GM23338 (cell line): ENCODE results near the gene KCND2. TPM values are rescaled to one million over a fixed set of nuclear protein-coding genes. Genes with fewer than 3 reads are reported as not detected.

Experiments
- ATAC-seq: fragments of 200-7000 bp; cut with Tn5 transposase; 3 replicates; pipeline ENCODE4 v1.9.1; 2020
- DNase-seq: peaks from one replicate; pipeline ENCODE4 v3.0.0-alpha.2; 2015; ENCODE audit warnings: low spot score
- H2AFZ ChIP-seq: fragments of 200-600 bp; sonication (generic); 2 replicates; pipeline ENCODE4 v1.8.0; 2016; ENCODE audit warnings: antibody characterized with exemption, mild to moderate bottlenecking, moderate library complexity
- H3F3A ChIP-seq: fragments of 200-600 bp; sonication (generic); replicated peaks from 2 replicates; pipeline ENCODE4 v1.8.0; 2017; ENCODE audit warnings: antibody characterized with exemption, mixed run types, low read depth
- H3K27ac ChIP-seq: fragments of 200-600 bp; sonication (generic); 2 replicates; pipeline ENCODE4 v1.6.1; 2016; ENCODE audit warnings: low read depth
- H3K27me3 ChIP-seq: fragments of 200-600 bp; sonication (generic); 2 replicates; pipeline ENCODE4 v1.8.0; 2016; ENCODE audit warnings: mild to moderate bottlenecking, mixed run types, moderate library complexity; ENCODE audit not compliant: insufficient read depth
- H3K36me3 ChIP-seq: fragments of 200-600 bp; sonication (generic); 2 replicates; pipeline ENCODE4 v1.8.0; 2016; ENCODE audit warnings: mild to moderate bottlenecking; ENCODE audit not compliant: insufficient read depth
- H3K4me1 ChIP-seq: fragments of 200-600 bp; sonication (generic); 2 replicates; pipeline ENCODE4 v1.8.0; 2016; ENCODE audit warnings: mild to moderate bottlenecking, moderate library complexity; ENCODE audit not compliant: insufficient read depth
- H3K4me2 ChIP-seq: fragments of 200-600 bp; sonication (generic); 2 replicates; pipeline ENCODE4 v1.7.1; 2017; ENCODE audit warnings: mixed run types
- H3K4me3 ChIP-seq: fragments of 200-600 bp; sonication (generic); 2 replicates; pipeline ENCODE4 v1.6.1; 2016; ENCODE audit warnings: mixed run types
- H3K79me2 ChIP-seq: fragments of 200-600 bp; sonication (generic); replicated peaks from 2 replicates; pipeline ENCODE4 v1.8.0; 2017; ENCODE audit warnings: mild to moderate bottlenecking; ENCODE audit not compliant: insufficient read depth
- H3K9me2 ChIP-seq: fragments of 200-600 bp; sonication (generic); 2 replicates; pipeline ENCODE4 v1.8.0; 2017; ENCODE audit not compliant: insufficient read depth
- H4K20me1 ChIP-seq: fragments of 200-600 bp; sonication (generic); replicated peaks from 2 replicates; pipeline ENCODE4 v1.8.0; 2017; ENCODE audit warnings: mild to moderate bottlenecking; ENCODE audit not compliant: insufficient read depth
- H3K27ac Mint-ChIP-seq: 2 replicates; pipeline ENCODE4 v1.8.0; 2020; ENCODE audit warnings: inconsistent platforms, mild to moderate bottlenecking, moderate library complexity, mixed read lengths
- H3K27me3 Mint-ChIP-seq: 3 replicates; pipeline ENCODE4 v1.8.0; 2022; ENCODE audit warnings: low read depth, mild to moderate bottlenecking, moderate library complexity, mixed read lengths, inconsistent platforms; ENCODE audit not compliant: insufficient read depth, poor library complexity
- H3K36me3 Mint-ChIP-seq: 3 replicates; pipeline ENCODE4 v1.8.0; 2021; ENCODE audit warnings: low read depth, mild to moderate bottlenecking, inconsistent platforms, moderate library complexity, mixed read lengths
- H3K4me1 Mint-ChIP-seq: 3 replicates; pipeline ENCODE4 v1.8.0; 2020; ENCODE audit warnings: mild to moderate bottlenecking, inconsistent platforms, mixed read lengths
- H3K4me3 Mint-ChIP-seq: 3 replicates; pipeline ENCODE4 v1.8.0; 2021; ENCODE audit warnings: moderate library complexity, mild to moderate bottlenecking, inconsistent platforms, mixed read lengths
- H3K9me3 Mint-ChIP-seq: 3 replicates; pipeline ENCODE4 v1.8.0; 2020; ENCODE audit warnings: moderate library complexity, mild to moderate bottlenecking, inconsistent platforms, mixed read lengths
- CREB1 ChIP-seq: fragments of 250-450 bp; sonication (Bioruptor Pico); IDR thresholded peaks from 2 replicates; pipeline ENCODE4 v1.5.0; 2020; ENCODE audit warnings: low read depth, mild to moderate bottlenecking, moderate library complexity
- ETS1 ChIP-seq: IDR thresholded peaks from 2 replicates; pipeline ENCODE4 v1.6.1; 2016; ENCODE audit warnings: antibody characterized with exemption
- EZH2 ChIP-seq: fragments of 200-600 bp; sonication (generic); IDR thresholded peaks from one replicate; pipeline ENCODE4 v1.8.0; 2017; ENCODE audit warnings: antibody characterized with exemption, mild to moderate bottlenecking, low read depth; ENCODE audit not compliant: unreplicated experiment
- JUNB ChIP-seq: IDR thresholded peaks from one replicate; pipeline ENCODE4 v1.6.1; 2016; ENCODE audit warnings: antibody characterized with exemption; ENCODE audit not compliant: unreplicated experiment
- POLR2AphosphoS5 ChIP-seq: IDR thresholded peaks from 2 replicates; pipeline ENCODE4 v1.6.1; 2016; ENCODE audit warnings: antibody characterized with exemption, low read depth
- REST ChIP-seq: IDR thresholded peaks from one replicate; pipeline ENCODE4 v1.6.1; 2018; ENCODE audit warnings: antibody characterized with exemption; ENCODE audit not compliant: unreplicated experiment
- STAT1 ChIP-seq: IDR thresholded peaks from one replicate; pipeline ENCODE4 v1.6.1; 2016; ENCODE audit warnings: antibody characterized with exemption; ENCODE audit not compliant: unreplicated experiment
- ZNF114 ChIP-seq: fragments of 250-450 bp; sonication (Bioruptor Pico); IDR thresholded peaks from 2 replicates; pipeline ENCODE4 v1.5.0; 2020; ENCODE audit warnings: mild to moderate bottlenecking, moderate library complexity
- ZNF331 ChIP-seq: fragments of 250-450 bp; sonication (Bioruptor Pico); IDR thresholded peaks from 2 replicates; pipeline ENCODE4 v1.5.0; 2020; ENCODE audit warnings: low read depth, mild to moderate bottlenecking, moderate library complexity
- ZNF462 ChIP-seq: fragments of 250-450 bp; sonication (Bioruptor Pico); IDR thresholded peaks from 2 replicates; pipeline ENCODE4 v1.5.0; 2020; ENCODE audit warnings: mild to moderate bottlenecking, moderate library complexity
- polyA plus RNA-seq: library from polyadenylated mRNA; unstranded; fragments of >200 nt; fragmentation: Nextera tagmentation; extraction: Ambion mirVana; gene quantifications from 2 replicates; pipeline ENCODE4 v1.2.1, GENCODE V29; 2016
- total RNA-seq: library from RNA; depleted of rRNA; stranded (reverse); fragments of >200 nt; shearing (Covaris generic); gene quantifications from 2 replicates; pipeline ENCODE4 v1.2.3, GENCODE V29; 2014

The KCND2 gene
- total and polyA plus RNA-seq, 2 experiments from 2014 or later: 7.1 to 15.6 TPM

GRCh38 chr7:120226188-120226587 is 46.8 kb upstream of the KCND2 start:
- Histone ChIP-seq H2AFZ (peak overlapping the region; percentile 14; the same call in 1 of the 2 replicates), H4K20me1 (no peaks in the 10 kb centered on the region), H3K79me2 (no peaks in the 10 kb centered on the region), H3K4me1 (no peaks in the 10 kb centered on the region), H3F3A (no peaks in the 10 kb centered on the region), H3K27me3 (no peaks in the 10 kb centered on the region), H3K27ac (no peak overlapping the region), H3K4me2 (no peak overlapping the region), H3K36me3 (no peaks in the 10 kb centered on the region), H3K9me2 (0 out of 2 replicates have a peak, but pooled peaks cover 7% of the 10 kb centered on the region), H3K4me3 (no peak overlapping the region)
- H3K27ac Mint-ChIP-seq: no peak overlapping the region
- no peaks in the 10 kb centered on the region; the same call in 2 of the 3 replicates for H3K4me1 Mint-ChIP-seq
- no peak for ATAC-seq
- H3K27me3 Mint-ChIP-seq: no peaks in the 10 kb centered on the region
- H3K36me3 Mint-ChIP-seq: no peaks in the 10 kb centered on the region
- no peak for TF ChIP-seq CREB1 (CRISPR knock-in tag)
- H3K9me3 Mint-ChIP-seq: peaks cover 4% of the 10 kb centered on the region; the same call in 1 of the 3 replicates
- DNase-seq: no peak
- no peak overlapping the region for H3K4me3 Mint-ChIP-seq

- DNase-seq (no peak), ATAC-seq (no peak)
- H3K4me1 Mint-ChIP-seq: no peaks in the 10 kb centered on the region
- no peak overlapping the region for H3K27ac Mint-ChIP-seq
- 0 out of 2 replicates have a peak, but pooled peaks cover 7% of the 10 kb centered on the region for H3K9me2 ChIP-seq
- no peaks in the 10 kb centered on the region for H3K27me3 Mint-ChIP-seq
- H3F3A ChIP-seq: no peaks in the 10 kb centered on the region
- no peaks in the 10 kb centered on the region for H3K36me3 ChIP-seq
- no peaks in the 10 kb centered on the region for H3K4me1 ChIP-seq
- peak overlapping the region; percentile 19; the same call in 1 of the 2 replicates for H2AFZ ChIP-seq
- no peaks in the 10 kb centered on the region for H3K36me3 Mint-ChIP-seq
- no peaks in the 10 kb centered on the region for H3K27me3 ChIP-seq
- no peaks in the 10 kb centered on the region for H4K20me1 ChIP-seq
- H3K79me2 ChIP-seq: no peaks in the 10 kb centered on the region
- no peak overlapping the region for H3K4me3 Mint-ChIP-seq
- H3K9me3 Mint-ChIP-seq: peaks cover 8% of the 10 kb centered on the region; the same call in 1 of the 3 replicates
- no peak overlapping the region for H3K27ac ChIP-seq
- H3K4me2 ChIP-seq: no peak overlapping the region
- H3K4me3 ChIP-seq: no peak overlapping the region
- TF ChIP-seq ETS1 (no peak), ZNF331 (CRISPR knock-in tag) (no peak), EZH2 (no peak), ZNF114 (CRISPR knock-in tag) (no peak), REST (no peak), JUNB (no peak), ZNF462 (CRISPR knock-in tag) (no peak), STAT1 (no peak), POLR2AphosphoS5 (no peak)
Measured at GRCh38 chr7:120227255-120227654, 45.7 kb upstream of the KCND2 start.
